ENCODE data around the gene ABAT. TPM values are rescaled to one million over a fixed set of nuclear protein-coding genes. Genes with fewer than 3 reads are reported as not detected.
"Not testable (repeated sequence)": the region's sequence is repeated elsewhere in the genome, so short reads cannot be mapped to it uniquely, and the experiment has no call there.

ABAT gene
- total RNA-seq, 2 experiments from 2014 or later = 4.0 to 7.8 TPM

DNA sequence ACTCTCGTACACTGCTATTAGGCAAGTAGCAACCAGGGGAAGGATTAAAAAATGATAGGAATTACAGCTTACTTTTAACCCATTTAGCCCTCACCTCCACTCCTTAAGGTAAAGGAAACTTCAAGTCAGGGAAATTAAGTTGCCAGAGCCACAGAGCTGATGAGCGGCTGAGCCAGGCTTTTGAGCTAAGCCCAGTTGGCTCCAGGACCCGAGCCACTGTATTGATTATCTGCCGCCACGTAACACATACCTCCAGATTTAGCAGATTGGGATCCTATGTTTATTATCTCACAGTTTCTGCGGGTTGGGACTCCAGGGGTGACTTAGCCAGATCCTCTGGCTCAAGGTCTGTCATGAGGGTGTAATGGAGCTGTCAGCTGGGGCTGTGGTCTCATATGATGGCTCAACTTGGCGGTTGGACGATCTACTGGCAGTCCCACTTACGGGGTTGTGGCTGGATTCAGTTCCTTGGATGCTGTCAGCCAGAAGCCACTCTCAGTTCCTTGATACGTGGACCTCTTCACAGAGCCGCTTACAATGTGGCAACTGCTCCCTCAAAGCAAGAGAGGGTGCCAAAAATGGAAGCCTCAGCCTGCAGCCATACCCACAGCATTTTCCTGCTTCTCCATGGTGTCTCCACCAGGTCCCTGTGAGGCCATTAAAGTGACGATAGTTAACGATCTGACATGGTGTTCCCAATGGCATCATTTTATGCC, 65.7 kb downstream of the ABAT start:
- no peak for ATAC-seq
- CTCF ChIA-PET = no interaction called here

DNA sequence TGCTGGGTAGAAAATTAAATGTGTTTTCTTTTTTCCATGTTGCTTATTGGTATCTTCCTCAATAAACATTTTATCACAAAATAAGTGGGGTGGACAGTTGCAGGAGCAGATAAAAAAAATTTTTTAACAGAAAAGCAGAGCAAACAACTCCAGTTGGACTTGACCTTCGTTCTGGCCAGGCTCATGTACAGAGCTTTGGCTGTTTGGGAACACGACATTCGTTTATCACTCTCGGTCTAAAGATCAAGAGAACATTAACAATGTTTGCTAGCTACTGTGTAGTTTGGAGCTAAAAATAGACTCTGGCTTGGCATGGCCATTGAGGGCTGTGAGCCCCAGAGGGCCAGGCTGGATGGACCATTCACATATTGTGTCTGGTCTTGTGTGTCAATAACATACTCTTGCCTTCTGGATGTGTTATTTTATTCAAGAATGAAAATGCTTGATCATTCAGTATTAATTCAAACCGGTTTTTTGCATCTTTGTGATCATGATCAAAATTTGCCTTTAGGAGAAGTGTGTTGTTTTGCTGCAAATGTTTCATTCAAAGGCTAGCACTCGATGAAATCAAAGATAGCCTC, 66.4 kb downstream of the ABAT start:
- H3K36me3 Mint-ChIP-seq = no peaks in the 10 kb centered on the region
- DNase-seq (no peak), ATAC-seq (no peak)
- H3K4me3 Mint-ChIP-seq = no peak overlapping the region
- H3K27me3 Mint-ChIP-seq = no peaks in the 10 kb centered on the region
- H3K27ac Mint-ChIP-seq = no peak overlapping the region
- H3K4me1 Mint-ChIP-seq = no peaks in the 10 kb centered on the region
- CTCF ChIA-PET = no interaction called here
- H3K9me3 Mint-ChIP-seq (ENCODE audit: low read depth) = no peaks in the 10 kb centered on the region

More for the DNA sequence above, 65.7 kb downstream of the ABAT start:
- no peak for DNase-seq
- Mint-ChIP-seq H3K4me1 (no peaks in the 10 kb centered on the region), H3K4me3 (no peak overlapping the region), H3K27me3 (no peaks in the 10 kb centered on the region), H3K9me3 (ENCODE audit: low read depth) (no peaks in the 10 kb centered on the region), H3K36me3 (no peaks in the 10 kb centered on the region), H3K27ac (no peak overlapping the region)

DNA sequence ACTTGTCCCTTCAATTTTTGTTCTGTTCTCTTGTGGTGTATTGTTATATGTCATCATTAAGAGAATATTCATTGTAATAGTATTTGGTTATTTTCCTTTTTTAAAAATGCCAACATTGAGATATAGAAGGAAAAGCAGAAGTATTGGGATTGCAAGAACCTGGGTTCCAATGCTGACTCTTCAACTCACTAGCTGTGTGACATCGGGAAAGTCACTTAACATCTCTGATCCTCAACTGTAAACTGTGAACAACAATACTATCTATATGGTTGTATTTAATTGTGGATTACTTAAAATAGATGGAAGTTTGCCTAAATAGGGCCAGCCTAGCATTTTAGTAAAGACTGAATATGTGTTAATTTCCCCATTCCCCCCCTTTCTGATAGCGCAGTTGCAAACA, 67.2 kb downstream of the ABAT start:
- Mint-ChIP-seq H3K9me3 (ENCODE audit: low read depth) (no peaks in the 10 kb centered on the region), H3K36me3 (no peaks in the 10 kb centered on the region), H3K4me1 (no peaks in the 10 kb centered on the region), H3K4me3 (no peak overlapping the region), H3K27me3 (no peaks in the 10 kb centered on the region), H3K27ac (no peak overlapping the region)
- ATAC-seq (no peak), DNase-seq (no peak)
- CTCF ChIA-PET = no interaction called here

DNA sequence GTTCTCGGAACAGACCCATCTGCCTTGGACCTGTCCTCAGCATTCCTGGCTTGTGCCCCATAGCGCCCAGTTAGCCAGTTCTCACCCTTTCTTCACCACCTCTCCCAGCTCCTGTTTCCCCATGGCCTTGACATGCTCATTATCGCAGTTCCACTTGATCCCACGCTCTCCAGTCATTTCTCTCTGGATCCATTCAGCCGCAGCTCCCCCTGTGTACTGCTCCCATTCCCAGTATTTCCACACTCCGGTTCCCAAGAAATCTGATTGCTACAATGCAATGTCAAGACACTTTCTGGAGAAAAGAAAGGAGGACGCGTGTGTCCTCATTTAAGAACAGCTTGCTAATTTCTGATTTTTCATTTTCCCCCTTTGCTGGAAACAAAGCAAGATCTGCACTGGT, 67.7 kb downstream of the ABAT start:
- H3K27me3 Mint-ChIP-seq = no peaks in the 10 kb centered on the region
- no peak overlapping the region for H3K27ac Mint-ChIP-seq
- no peaks in the 10 kb centered on the region for H3K4me1 Mint-ChIP-seq
- H3K9me3 Mint-ChIP-seq (ENCODE audit: low read depth) = no peaks in the 10 kb centered on the region
- H3K4me3 Mint-ChIP-seq = no peak overlapping the region
- ATAC-seq (no peak), DNase-seq (no peak)
- no peaks in the 10 kb centered on the region for H3K36me3 Mint-ChIP-seq
- CTCF ChIA-PET = interaction anchor here (0.8 kb wide), 1 partner anchor 9 kb away, joined by 4 read pairs; no protein-coding TSS in a partner anchor

DNA sequence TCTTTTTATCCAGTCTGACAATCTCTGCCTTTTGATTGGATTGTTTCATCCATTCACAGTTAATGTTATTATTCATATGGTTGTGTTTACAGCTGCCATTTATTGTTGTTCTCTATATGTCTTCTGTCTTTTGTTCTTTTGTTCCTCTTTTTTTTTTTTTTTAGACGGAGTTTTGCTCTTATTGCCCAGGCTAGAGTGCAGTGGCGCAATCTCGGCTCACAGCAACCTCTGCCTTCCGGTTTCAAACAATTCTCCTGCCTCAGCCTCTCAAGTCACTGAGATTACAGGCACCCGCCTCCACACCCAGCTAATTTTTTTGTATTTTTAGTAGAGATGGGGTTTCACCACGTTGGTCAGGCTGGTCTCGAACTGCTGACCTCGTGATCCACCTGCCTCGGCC, 74.5 kb downstream of the ABAT start:
- H3K36me3 Mint-ChIP-seq, ATAC-seq, CTCF ChIA-PET: not testable (repeated sequence)

DNA sequence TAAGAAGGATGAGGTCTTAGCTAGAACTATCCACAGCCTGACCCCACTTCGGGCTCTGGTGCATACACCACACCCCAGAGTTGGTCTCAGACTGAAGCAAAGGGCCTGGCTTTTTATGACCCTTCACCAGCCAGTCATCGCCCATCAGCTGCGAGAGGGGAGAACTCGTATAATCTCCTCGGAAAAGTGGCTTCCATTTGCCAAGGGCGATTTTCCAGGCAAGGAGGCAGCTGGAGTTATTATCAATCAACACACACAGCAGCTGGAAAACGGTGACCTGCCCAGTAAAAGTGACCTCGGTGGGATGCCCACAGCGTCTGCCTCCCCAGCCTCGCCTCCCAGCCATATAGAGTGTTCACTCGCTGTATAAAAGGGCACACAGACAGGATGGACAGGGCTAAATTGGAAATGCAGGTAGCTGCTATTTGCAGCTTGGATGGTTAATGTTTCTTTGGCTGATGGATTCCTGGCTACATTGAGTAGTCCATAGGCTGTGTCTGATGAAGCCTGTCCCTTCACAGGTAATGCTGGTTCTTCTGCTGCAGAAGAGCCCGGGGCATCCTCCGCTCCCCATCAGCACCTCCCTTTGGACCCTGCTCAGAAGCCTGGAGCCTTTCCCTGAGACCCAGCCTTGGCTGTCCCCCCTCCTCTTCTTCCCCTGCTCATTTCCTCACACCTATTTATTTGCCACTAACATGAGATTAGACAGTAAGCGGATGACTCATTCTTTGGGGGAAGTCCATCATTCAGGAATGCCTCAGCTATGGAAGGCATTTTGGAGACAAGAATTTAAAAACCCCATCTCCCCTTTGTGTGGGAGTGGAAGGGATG, 77.3 kb downstream of the ABAT start:
- Mint-ChIP-seq H3K4me1 (no peaks in the 10 kb centered on the region), H3K9me3 (ENCODE audit: low read depth) (no peaks in the 10 kb centered on the region), H3K4me3 (no peak overlapping the region), H3K36me3 (no peaks in the 10 kb centered on the region), H3K27me3 (no peaks in the 10 kb centered on the region), H3K27ac (no peak overlapping the region)
- CTCF ChIA-PET = interaction anchor here (0.7 kb wide), 1 partner anchor 9 kb away, joined by 4 read pairs; no protein-coding TSS in a partner anchor
- ATAC-seq = no peak
- no peak for DNase-seq

More for the DNA sequence above, 74.5 kb downstream of the ABAT start:
- not testable (repeated sequence) for H3K4me3 Mint-ChIP-seq; H3K27ac Mint-ChIP-seq; DNase-seq; H3K9me3 Mint-ChIP-seq (ENCODE audit: low read depth); H3K27me3 Mint-ChIP-seq; H3K4me1 Mint-ChIP-seq

DNA sequence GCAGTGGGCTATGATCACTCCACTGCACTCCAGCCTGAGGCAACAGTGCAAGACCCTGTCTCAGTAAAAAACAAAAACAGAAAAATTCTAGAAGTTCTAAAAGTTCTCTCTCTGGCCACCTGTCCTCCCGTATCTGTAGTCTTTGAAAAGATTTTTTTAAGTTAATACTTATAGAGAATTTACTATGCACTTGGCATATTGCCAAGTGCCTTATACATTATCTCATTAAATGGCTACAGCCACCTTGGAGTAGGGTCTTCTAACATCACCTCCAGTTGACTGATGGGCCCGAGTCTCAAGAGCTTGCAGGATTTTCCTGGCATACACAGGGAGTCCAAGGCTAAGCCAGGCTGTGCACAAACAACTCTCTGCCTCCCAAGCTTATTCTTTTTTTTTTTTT, 78.3 kb downstream of the ABAT start:
- H3K27ac Mint-ChIP-seq = no peak overlapping the region
- H3K27me3 Mint-ChIP-seq = no peaks in the 10 kb centered on the region
- no peaks in the 10 kb centered on the region for H3K36me3 Mint-ChIP-seq
- no peak overlapping the region for H3K4me3 Mint-ChIP-seq
- no peak for ATAC-seq
- no peak for DNase-seq
- no peaks in the 10 kb centered on the region for H3K4me1 Mint-ChIP-seq
- CTCF ChIA-PET = no interaction called here
- no peaks in the 10 kb centered on the region for H3K9me3 Mint-ChIP-seq (ENCODE audit: low read depth)

DNA sequence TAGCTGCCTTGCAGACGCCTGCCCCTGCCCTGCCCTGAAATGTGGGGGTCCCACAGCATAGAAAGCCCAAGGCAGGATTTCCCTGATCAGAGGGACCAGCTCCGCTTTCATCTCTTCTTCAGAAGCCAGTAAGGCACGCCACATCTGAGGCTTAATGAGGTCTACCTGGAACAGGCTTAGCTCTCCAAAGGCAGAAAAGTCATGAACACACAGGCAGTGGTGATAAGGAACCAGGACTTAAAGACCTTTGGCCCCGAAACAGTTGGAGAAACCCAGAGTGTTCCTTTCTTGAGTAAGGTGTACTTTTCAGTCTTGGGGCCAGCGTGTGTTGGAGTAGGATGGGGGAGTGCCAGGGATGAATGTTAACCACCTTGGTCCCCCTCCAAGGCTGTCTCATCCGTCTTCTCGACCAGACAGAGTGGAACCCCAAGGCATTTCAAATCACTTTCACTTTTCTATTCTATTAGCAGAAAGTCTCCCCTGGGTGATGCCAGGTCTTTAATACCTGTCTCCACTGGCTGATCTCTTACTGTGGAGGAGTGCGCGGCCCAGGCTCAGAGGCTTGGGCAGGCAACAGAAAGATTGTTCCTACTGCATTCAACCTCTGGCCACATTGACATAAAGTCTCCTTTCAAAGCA, 79.1 kb downstream of the ABAT start:
- DNase-seq (no peak), ATAC-seq (no peak)
- Mint-ChIP-seq H3K27me3 (no peaks in the 10 kb centered on the region), H3K27ac (no peak overlapping the region), H3K4me3 (no peak overlapping the region), H3K9me3 (ENCODE audit: low read depth) (no peaks in the 10 kb centered on the region), H3K36me3 (no peaks in the 10 kb centered on the region), H3K4me1 (no peaks in the 10 kb centered on the region)
- CTCF ChIA-PET = no interaction called here

DNA sequence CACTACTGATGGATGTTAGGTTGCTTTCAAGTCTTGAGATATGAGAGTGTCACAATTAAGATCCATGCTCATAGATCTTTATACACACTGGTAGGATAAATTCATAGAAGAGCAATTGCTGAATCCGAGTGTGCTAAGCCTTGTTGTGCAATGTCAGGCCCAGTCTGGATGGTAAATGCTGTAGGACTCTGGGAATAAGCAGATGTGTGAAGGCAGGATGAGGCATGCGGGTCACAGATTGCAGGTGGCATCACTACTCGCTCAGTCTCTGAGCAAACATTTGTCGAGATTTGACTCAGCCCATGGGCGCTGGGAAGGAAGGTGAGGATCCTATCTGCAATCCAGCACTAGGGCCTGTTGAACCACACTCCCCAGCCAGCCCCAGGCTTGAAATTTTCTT, 82.3 kb downstream of the ABAT start:
- Mint-ChIP-seq H3K36me3 (no peaks in the 10 kb centered on the region), H3K4me3 (no peak overlapping the region), H3K4me1 (no peaks in the 10 kb centered on the region), H3K27ac (no peak overlapping the region), H3K27me3 (no peaks in the 10 kb centered on the region), H3K9me3 (ENCODE audit: low read depth) (no peaks in the 10 kb centered on the region)
- DNase-seq (no peak), ATAC-seq (no peak)
- CTCF ChIA-PET = no interaction called here

DNA sequence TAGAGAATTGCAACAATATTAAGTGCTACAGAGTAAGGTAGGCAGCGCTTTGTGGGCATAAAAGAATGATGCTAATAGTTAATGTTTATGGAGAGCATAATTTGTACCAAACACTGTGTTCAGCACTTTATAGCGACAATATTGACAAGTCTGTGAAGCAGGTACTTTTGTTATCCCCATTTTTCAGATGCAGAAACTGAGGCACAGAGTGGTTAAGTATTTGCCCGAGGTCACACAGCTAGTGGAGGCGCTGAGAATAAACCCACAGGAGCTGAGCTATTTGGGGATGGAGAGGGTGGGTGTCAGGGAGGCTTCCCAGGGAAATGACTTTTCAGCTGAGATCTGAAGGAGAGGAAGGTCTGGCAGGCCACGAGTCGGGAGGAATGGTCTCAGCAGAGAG, 83.6 kb downstream of the ABAT start:
- Mint-ChIP-seq H3K4me1 (no peaks in the 10 kb centered on the region), H3K4me3 (no peak overlapping the region), H3K27ac (no peak overlapping the region), H3K27me3 (no peaks in the 10 kb centered on the region), H3K36me3 (no peaks in the 10 kb centered on the region), H3K9me3 (ENCODE audit: low read depth) (no peaks in the 10 kb centered on the region)
- ATAC-seq (no peak), DNase-seq (no peak)
- CTCF ChIA-PET = no interaction called here

DNA sequence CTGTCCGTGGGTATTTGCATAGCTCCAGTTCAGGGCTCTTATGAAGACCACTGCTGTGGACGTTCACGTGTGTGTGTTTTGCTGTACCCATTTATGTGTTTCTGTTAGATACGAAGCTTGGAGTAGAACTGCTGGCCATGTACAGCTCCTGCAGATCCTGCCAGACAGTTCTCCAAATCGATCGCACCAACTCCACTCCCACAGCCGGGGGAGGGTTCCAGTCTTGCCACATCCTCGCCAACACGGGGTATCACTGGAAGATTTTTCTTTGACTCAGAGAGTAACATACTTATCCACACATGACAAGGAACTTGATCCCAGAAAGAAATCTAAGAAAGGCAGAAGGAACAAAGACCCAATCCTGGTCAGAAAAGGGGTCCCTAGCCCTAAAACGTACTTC, 85.6 kb downstream of the ABAT start:
- no peaks in the 10 kb centered on the region for H3K36me3 Mint-ChIP-seq
- no peak for DNase-seq
- no peaks in the 10 kb centered on the region for H3K9me3 Mint-ChIP-seq (ENCODE audit: low read depth)
- no peak overlapping the region for H3K27ac Mint-ChIP-seq
- CTCF ChIA-PET = no interaction called here
- no peaks in the 10 kb centered on the region for H3K4me1 Mint-ChIP-seq
- ATAC-seq = no peak
- H3K27me3 Mint-ChIP-seq = no peaks in the 10 kb centered on the region
- no peak overlapping the region for H3K4me3 Mint-ChIP-seq

DNA sequence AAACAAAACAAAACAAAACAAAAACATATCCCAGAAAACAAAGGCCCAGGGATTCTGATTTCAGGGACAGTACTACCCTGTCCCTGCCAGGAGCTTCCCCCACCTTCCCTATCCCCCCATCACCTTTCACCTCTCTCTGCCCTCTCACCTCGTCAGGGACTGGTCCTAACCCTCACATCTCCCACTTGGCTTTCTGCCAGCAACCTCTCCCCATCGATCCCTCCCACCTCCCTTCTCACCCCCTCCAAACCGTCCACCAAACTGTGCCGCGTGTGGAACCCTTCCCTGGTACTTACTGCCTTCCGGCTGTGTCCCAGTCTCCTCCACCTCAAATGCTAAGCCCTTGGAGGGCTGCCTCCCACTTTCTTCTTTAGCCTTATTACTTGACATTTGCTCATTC, 86.7 kb downstream of the ABAT start:
- ATAC-seq (no peak), DNase-seq (no peak)
- Mint-ChIP-seq H3K27me3 (no peaks in the 10 kb centered on the region), H3K9me3 (ENCODE audit: low read depth) (no peaks in the 10 kb centered on the region), H3K4me1 (no peaks in the 10 kb centered on the region), H3K4me3 (no peak overlapping the region), H3K36me3 (no peaks in the 10 kb centered on the region), H3K27ac (no peak overlapping the region)
- CTCF ChIA-PET = no interaction called here

DNA sequence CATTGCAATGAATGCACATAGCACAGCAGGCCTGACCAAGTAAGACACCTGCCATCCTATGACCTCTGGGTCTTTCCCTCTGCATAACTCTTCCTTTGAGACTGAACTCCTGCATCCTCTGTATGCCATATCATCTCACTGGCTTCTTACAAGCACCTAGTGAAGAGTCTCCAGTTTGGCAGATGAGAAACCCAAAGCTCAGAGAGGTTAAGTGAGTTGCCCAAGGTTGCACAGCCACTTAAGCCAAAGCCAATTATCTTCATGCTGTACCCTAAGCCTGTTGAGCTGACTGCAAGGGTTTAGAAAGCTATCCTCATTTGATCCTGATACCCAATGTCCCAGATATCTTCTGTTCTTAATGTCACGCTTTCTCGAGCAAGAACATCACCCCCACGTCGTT, 87.8 kb downstream of the ABAT start:
- Mint-ChIP-seq H3K9me3 (ENCODE audit: low read depth) (no peaks in the 10 kb centered on the region), H3K36me3 (no peaks in the 10 kb centered on the region), H3K4me3 (no peak overlapping the region), H3K27ac (no peak overlapping the region), H3K4me1 (no peaks in the 10 kb centered on the region), H3K27me3 (no peaks in the 10 kb centered on the region)
- ATAC-seq (no peak), DNase-seq (no peak)
- CTCF ChIA-PET = interaction anchor here (0.9 kb wide), 1 partner anchor 195 kb away, joined by 3 read pairs; no protein-coding TSS in a partner anchor
